ENCODE measurements around the gene PSD2.

Gene PSD2

GRCh38 chr5:139847091-139847490 lies 51.5 kb downstream of the PSD2 start:
- H3K27ac ChIP-seq, result no peak overlapping the region
- no peak for DNase-seq
- in situ Hi-C loops (cut with HindIII; ENCODE audit: low pct_ligation_motif_present, low sequenced_read_pairs), result no loop called here
- H3K27me3 ChIP-seq (replicated peaks), result peaks cover 3% of the 10 kb centered on the region
- TF ChIP-seq, protein P1, sequence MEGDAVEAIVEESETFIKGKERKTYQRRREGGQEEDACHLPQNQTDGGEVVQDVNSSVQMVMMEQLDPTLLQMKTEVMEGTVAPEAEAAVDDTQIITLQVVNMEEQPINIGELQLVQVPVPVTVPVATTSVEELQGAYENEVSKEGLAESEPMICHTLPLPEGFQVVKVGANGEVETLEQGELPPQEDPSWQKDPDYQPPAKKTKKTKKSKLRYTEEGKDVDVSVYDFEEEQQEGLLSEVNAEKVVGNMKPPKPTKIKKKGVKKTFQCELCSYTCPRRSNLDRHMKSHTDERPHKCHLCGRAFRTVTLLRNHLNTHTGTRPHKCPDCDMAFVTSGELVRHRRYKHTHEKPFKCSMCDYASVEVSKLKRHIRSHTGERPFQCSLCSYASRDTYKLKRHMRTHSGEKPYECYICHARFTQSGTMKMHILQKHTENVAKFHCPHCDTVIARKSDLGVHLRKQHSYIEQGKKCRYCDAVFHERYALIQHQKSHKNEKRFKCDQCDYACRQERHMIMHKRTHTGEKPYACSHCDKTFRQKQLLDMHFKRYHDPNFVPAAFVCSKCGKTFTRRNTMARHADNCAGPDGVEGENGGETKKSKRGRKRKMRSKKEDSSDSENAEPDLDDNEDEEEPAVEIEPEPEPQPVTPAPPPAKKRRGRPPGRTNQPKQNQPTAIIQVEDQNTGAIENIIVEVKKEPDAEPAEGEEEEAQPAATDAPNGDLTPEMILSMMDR (IDR thresholded peaks at IDR 0.05; ENCODE audit: low read depth, low read length, missing control alignments), result no peak
- no peak overlapping the region for H3K4me3 ChIP-seq (ENCODE audit: low read depth, low read length)
- no peaks in the 10 kb centered on the region for H3K36me3 ChIP-seq (replicated peaks)

GRCh38 chr5:139847790-139848507 lies 52.3 kb downstream of the PSD2 start:
- Histone ChIP-seq H3K27me3 (replicated peaks) (peaks cover 3% of the 10 kb centered on the region), H3K36me3 (replicated peaks) (no peaks in the 10 kb centered on the region), H3K27ac (no peak overlapping the region), H3K4me3 (ENCODE audit: low read depth, low read length) (peak overlapping the region; percentile 42)
- DNase-seq, result peak; percentile 25
- in situ Hi-C loops (cut with HindIII; ENCODE audit: low pct_ligation_motif_present, low sequenced_read_pairs), result no loop called here
- TF ChIP-seq, protein P1 (IDR thresholded peaks at IDR 0.05; ENCODE audit: low read depth, low read length, missing control alignments), result no peak

DNA sequence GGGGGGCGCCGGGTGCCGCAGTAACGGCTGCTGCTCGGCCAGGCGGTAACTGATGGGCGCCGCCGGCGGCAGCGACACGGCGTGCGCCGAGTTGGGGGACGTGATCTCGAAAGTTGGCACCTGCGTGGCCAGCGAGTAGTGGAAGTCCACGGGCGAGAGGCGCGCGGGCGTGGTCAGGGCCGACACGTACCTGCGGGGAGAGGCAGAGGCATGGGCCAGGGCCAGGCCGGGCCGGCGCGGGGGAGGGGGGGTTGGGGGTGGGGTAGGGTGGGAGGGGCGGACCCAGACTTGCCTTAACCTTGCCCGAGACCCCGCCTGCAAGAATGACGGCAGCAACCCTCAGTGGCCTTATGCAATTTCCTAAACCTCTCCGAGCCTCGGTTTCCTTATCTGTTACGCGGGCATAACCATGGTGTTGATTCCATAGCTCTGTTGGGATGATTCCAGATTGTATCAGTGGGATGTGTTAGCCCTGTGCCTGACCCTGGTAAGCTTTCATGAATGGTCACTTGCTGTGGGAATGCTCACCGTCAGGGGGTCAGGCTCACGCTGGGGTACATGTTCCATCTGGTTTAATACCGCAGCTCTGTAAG lies 53.0 kb downstream of the PSD2 start:
- TF ChIP-seq, protein P1 (IDR thresholded peaks at IDR 0.05; ENCODE audit: low read depth, low read length, missing control alignments), result no peak
- Histone ChIP-seq H3K4me3 (ENCODE audit: low read depth, low read length) (peak overlapping the region; percentile 42), H3K27ac (no peak overlapping the region), H3K36me3 (replicated peaks) (no peaks in the 10 kb centered on the region), H3K27me3 (replicated peaks) (peaks cover 3% of the 10 kb centered on the region)
- no peak for DNase-seq
- in situ Hi-C loops (cut with HindIII; ENCODE audit: low pct_ligation_motif_present, low sequenced_read_pairs), result no loop called here

GRCh38 chr5:139849501-139849900 lies 53.9 kb downstream of the PSD2 start:
- Histone ChIP-seq H3K36me3 (replicated peaks) (no peaks in the 10 kb centered on the region), H3K27me3 (replicated peaks) (peaks cover 3% of the 10 kb centered on the region), H3K4me3 (ENCODE audit: low read depth, low read length) (no peak overlapping the region), H3K27ac (no peak overlapping the region)
- in situ Hi-C loops (cut with HindIII; ENCODE audit: low pct_ligation_motif_present, low sequenced_read_pairs), result no loop called here
- TF ChIP-seq, protein P1 (IDR thresholded peaks at IDR 0.05; ENCODE audit: low read depth, low read length, missing control alignments), result no peak
- no peak for DNase-seq

DNA sequence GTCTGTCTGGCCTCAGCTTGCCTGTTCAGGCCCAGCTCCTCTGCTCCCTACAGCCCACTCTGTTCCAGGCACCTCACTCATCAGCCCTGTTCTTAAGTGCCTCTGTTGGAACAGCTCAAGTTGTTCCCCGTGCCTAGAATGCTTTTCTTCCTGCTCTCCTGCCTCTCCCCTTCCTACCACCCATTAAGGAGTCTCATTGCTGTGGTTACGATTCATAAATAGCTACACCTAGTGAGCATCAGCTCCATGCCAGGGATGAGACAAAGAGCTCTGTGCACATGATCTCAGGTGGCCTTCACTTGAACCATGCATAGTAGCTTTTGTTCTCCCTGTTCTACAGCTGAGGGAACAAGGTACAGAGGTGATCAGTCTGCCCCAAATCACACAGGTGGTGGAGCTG lies 54.3 kb downstream of the PSD2 start:
- H3K36me3 ChIP-seq (replicated peaks), result no peaks in the 10 kb centered on the region
- in situ Hi-C loops (cut with HindIII; ENCODE audit: low pct_ligation_motif_present, low sequenced_read_pairs), result no loop called here
- H3K4me3 ChIP-seq (ENCODE audit: low read depth, low read length), result no peak overlapping the region
- TF ChIP-seq, protein P1 (IDR thresholded peaks at IDR 0.05; ENCODE audit: low read depth, low read length, missing control alignments), result no peak
- no peak for DNase-seq
- H3K27me3 ChIP-seq (replicated peaks), result peaks cover 3% of the 10 kb centered on the region
- H3K27ac ChIP-seq, result no peak overlapping the region

Data from brain microvascular endothelial cell (primary cell).